ENCODE results near the gene AK9.

GRCh38 chr6:109524129-109524528 lies 166.9 kb downstream of the AK9 start:
- no peak for TF ChIP-seq CTCF (IDR thresholded peaks at IDR 0.05)
- no peak for TF ChIP-seq POLR2A (IDR thresholded peaks at IDR 0.05)

Data from lower leg skin (tissue), 3 donors.